GM18873 (cell line): ENCODE measurements around the gene CACFD1.

ENCODE experiments used
- ATAC-seq: cut with Tn5 transposase; IDR thresholded peaks from one replicate; pipeline ENCODE4 v1.9.1; 2021; ENCODE audit warnings: mild to moderate bottlenecking, moderate library complexity, moderate number of reproducible peaks; ENCODE audit not compliant: unreplicated experiment, low FRiP score

Gene CACFD1

GRCh38 chr9:133459476-133460404, at the start of gene CACFD1:
Gene CACFD1, plus strand, starts transcription at chr9:133459978. Its CDS starts 89 bp downstream, at chr9:133460067.
- ATAC-seq = peak; percentile 61

GRCh38 chr9:133415170-133415569, 44.6 kb upstream of the CACFD1 start:
- ATAC-seq = no peak

GRCh38 chr9:133417541-133418461, 42.0 kb upstream of the CACFD1 start, which contains the start of gene REXO4:
Gene REXO4, minus strand, starts transcription at chr9:133418010. Its CDS starts 166 bp downstream, at chr9:133417844.
- peak; percentile 49 for ATAC-seq

- no peak for ATAC-seq
Measured at GRCh38 chr9:133419005-133419404, 40.8 kb upstream of the CACFD1 start.

GRCh38 chr9:133420392-133420827, 39.4 kb upstream of the CACFD1 start:
- ATAC-seq = no peak

GRCh38 chr9:133421615-133422542, 37.9 kb upstream of the CACFD1 start, which contains the start of gene ADAMTS13:
Gene ADAMTS13, plus strand, starts transcription at chr9:133422367. Its CDS starts 77 bp downstream, at chr9:133422444.
- no peak for ATAC-seq

GRCh38 chr9:133423216-133423615, 36.6 kb upstream of the CACFD1 start:
- no peak for ATAC-seq

GRCh38 chr9:133424187-133424586, 35.6 kb upstream of the CACFD1 start:
- no peak for ATAC-seq

- no peak for ATAC-seq
Measured at GRCh38 chr9:133425049-133425632, 34.6 kb upstream of the CACFD1 start.

- ATAC-seq = no peak
Measured at GRCh38 chr9:133426011-133426410, 33.8 kb upstream of the CACFD1 start.

- ATAC-seq = no peak
Measured at GRCh38 chr9:133427658-133428348, 32.0 kb upstream of the CACFD1 start.

- ATAC-seq = no peak
Measured at GRCh38 chr9:133428617-133429101, 31.1 kb upstream of the CACFD1 start.

GRCh38 chr9:133429214-133429613, 30.6 kb upstream of the CACFD1 start:
- no peak for ATAC-seq

- no peak for ATAC-seq
Measured at GRCh38 chr9:133429641-133430161, 30.1 kb upstream of the CACFD1 start.

GRCh38 chr9:133430244-133430643, 29.5 kb upstream of the CACFD1 start:
- no peak for ATAC-seq

- no peak for ATAC-seq
Measured at GRCh38 chr9:133433351-133433843, 26.4 kb upstream of the CACFD1 start.

GRCh38 chr9:133436681-133437080, 23.1 kb upstream of the CACFD1 start:
- ATAC-seq = no peak
